Measurements from ENCODE around the gene SLC24A3.

DNA sequence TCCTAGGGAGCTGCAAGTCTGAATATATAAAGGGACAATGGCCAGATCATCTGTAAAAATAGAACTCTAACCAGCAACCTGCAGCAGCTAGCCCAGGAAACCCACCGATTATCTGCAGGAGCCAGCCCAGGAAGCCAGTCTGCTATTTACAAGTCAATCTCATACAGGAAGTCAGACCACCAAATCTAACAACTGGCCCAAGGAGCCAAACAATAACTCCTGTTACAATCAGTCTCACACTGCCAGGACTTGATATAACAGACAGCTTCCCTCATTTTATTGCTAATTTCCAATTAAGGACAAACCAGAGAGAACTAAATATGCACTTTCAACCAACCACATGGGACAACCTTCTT, 531.2 kb downstream of the SLC24A3 start:
- TF ChIP-seq, protein P1, sequence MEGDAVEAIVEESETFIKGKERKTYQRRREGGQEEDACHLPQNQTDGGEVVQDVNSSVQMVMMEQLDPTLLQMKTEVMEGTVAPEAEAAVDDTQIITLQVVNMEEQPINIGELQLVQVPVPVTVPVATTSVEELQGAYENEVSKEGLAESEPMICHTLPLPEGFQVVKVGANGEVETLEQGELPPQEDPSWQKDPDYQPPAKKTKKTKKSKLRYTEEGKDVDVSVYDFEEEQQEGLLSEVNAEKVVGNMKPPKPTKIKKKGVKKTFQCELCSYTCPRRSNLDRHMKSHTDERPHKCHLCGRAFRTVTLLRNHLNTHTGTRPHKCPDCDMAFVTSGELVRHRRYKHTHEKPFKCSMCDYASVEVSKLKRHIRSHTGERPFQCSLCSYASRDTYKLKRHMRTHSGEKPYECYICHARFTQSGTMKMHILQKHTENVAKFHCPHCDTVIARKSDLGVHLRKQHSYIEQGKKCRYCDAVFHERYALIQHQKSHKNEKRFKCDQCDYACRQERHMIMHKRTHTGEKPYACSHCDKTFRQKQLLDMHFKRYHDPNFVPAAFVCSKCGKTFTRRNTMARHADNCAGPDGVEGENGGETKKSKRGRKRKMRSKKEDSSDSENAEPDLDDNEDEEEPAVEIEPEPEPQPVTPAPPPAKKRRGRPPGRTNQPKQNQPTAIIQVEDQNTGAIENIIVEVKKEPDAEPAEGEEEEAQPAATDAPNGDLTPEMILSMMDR (IDR thresholded peaks at IDR 0.05): no peak
- TF ChIP-seq POLR2A (IDR thresholded peaks at IDR 0.05) (no peak), EP300 (IDR thresholded peaks at IDR 0.05) (no peak)
